Natural killer cell (primary cell): ENCODE measurements around the gene RAMP1. TPM values are rescaled to one million over a fixed set of nuclear protein-coding genes. Genes with fewer than 3 reads are reported as not detected.

ENCODE experiments used
- ATAC-seq, 3 donors: fragments of 150-1000 bp in 2 of 3; fragments of 200-7000 bp in 1 of 3; cut with Tn5 transposase; 1 replicate in 1 of 3; 2 replicates in 2 of 3; pipeline ENCODE4 v1.10.0; 2021; ENCODE audit warnings: mild to moderate bottlenecking in 2 of 3, moderate library complexity in 2 of 3
- DNase-seq, 2 donors: peaks; one replicate each; pipeline versions ENCODE4 v3.0.0 to v3.0.0-alpha.2; 2013 to 2021; ENCODE audit warnings: mixed read lengths in 1 of 2
- H3K27ac ChIP-seq: one replicate; pipeline ENCODE4 v1.5.1; 2013; ENCODE audit warnings: mild to moderate bottlenecking, low read length
- H3K27me3 ChIP-seq: one replicate; pipeline ENCODE4 v1.6.1; 2013; ENCODE audit warnings: low read length; ENCODE audit not compliant: control insufficient read depth, insufficient read depth
- H3K36me3 ChIP-seq: one replicate; pipeline ENCODE4 v1.6.1; 2013; ENCODE audit warnings: low read length; ENCODE audit not compliant: control insufficient read depth, insufficient read depth
- H3K4me1 ChIP-seq: one replicate; pipeline ENCODE4 v1.6.1; 2013; ENCODE audit warnings: low read length; ENCODE audit not compliant: control insufficient read depth, insufficient read depth
- H3K4me3 ChIP-seq: one replicate; pipeline ENCODE4 v1.5.1; 2013; ENCODE audit warnings: low read length
- H3K9me3 ChIP-seq: one replicate; pipeline ENCODE4 v1.6.1; 2013; ENCODE audit warnings: low read length; ENCODE audit not compliant: control insufficient read depth, insufficient read depth
- H3K27ac Mint-ChIP-seq, 2 donors: one replicate each; pipeline ENCODE4 v1.8.0; 2022; ENCODE audit warnings: mild to moderate bottlenecking in 2 of 2, mixed read lengths in 2 of 2, moderate library complexity in 1 of 2
- H3K27me3 Mint-ChIP-seq, 2 donors: one replicate each; pipeline ENCODE4 v1.8.0; 2022; ENCODE audit warnings: low read depth in 2 of 2, mixed read lengths in 2 of 2
- H3K36me3 Mint-ChIP-seq: one replicate; pipeline ENCODE4 v1.8.0; 2022; ENCODE audit warnings: mixed read lengths
- H3K4me1 Mint-ChIP-seq, 2 donors: one replicate each; pipeline ENCODE4 v1.8.0; 2022; ENCODE audit warnings: mixed read lengths in 2 of 2
- H3K4me3 Mint-ChIP-seq: one replicate; pipeline ENCODE4 v1.8.0; 2022; ENCODE audit warnings: mild to moderate bottlenecking, moderate library complexity, mixed read lengths
- H3K9me3 Mint-ChIP-seq, 2 donors: one replicate each; pipeline ENCODE4 v1.8.0; 2022; ENCODE audit warnings: mixed read lengths in 2 of 2
- WGBS: methylation state at CpG from one replicate; pipeline ENCODE4 v1.1.7; 2013; ENCODE audit warnings: missing lambda C conversion rate; ENCODE audit not compliant: insufficient coverage; 5-methylcytosine and 5-hydroxymethylcytosine counted together
- intact Hi-C: fragments of 100-400 bp; cut with micrococcal nuclease; formaldehyde crosslinking; loops from one replicate; pipeline ENCODE4 v1.14.2; 2022
- total RNA-seq, 4 donors: library from RNA; stranded (reverse); fragments of 120-200 nt in 1 of 4; gene quantifications; one replicate each; pipeline versions ENCODE4 v1.2.3 to v1.2.4, GENCODE V29; 2013 to 2022
- TF ChIP-seq, protein P1 (sequence below): fragments of 200-600 bp; IDR thresholded peaks from one replicate; pipeline ENCODE4 v1.8.0; 2022; ENCODE audit warnings: antibody characterized with exemption

The RAMP1 gene
- total RNA-seq, 3 donors from 2014 or later (not counting 1 experiment from before 2014, with no cell fraction given), result 3.9 to 11.0 (median 4.9) TPM

DNA sequence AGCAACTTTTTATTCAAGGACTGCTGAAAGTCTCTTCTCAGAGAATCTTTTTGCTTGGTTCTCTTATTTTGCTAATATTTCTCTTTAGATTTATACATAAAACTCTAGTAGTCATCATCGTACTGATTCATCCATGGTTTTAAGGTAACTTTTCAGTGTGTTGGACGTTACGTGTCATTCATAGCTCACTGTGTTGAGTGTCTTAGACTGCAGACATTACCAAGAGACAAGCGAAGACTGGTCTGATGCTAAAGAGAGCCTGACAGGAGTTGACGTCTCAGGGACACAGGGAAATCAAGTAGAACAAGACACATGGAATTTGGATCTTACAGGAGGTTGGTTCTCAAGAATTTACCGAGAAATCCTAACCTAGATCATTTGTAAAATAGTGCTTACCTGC lies 35.3 kb upstream of the RAMP1 start:
- DNase-seq (no peak), ATAC-seq (no peak)
- Histone ChIP-seq H3K27ac (no peak overlapping the region), H3K4me3 (no peak overlapping the region), H3K9me3 (no peaks in the 10 kb centered on the region), H3K4me1 (no peaks in the 10 kb centered on the region), H3K27me3 (no peaks in the 10 kb centered on the region), H3K36me3 (no peaks in the 10 kb centered on the region)
- H3K27me3 Mint-ChIP-seq, result no peaks in the 10 kb centered on the region
- no peaks in the 10 kb centered on the region for H3K9me3 Mint-ChIP-seq
- TF ChIP-seq, protein P1, sequence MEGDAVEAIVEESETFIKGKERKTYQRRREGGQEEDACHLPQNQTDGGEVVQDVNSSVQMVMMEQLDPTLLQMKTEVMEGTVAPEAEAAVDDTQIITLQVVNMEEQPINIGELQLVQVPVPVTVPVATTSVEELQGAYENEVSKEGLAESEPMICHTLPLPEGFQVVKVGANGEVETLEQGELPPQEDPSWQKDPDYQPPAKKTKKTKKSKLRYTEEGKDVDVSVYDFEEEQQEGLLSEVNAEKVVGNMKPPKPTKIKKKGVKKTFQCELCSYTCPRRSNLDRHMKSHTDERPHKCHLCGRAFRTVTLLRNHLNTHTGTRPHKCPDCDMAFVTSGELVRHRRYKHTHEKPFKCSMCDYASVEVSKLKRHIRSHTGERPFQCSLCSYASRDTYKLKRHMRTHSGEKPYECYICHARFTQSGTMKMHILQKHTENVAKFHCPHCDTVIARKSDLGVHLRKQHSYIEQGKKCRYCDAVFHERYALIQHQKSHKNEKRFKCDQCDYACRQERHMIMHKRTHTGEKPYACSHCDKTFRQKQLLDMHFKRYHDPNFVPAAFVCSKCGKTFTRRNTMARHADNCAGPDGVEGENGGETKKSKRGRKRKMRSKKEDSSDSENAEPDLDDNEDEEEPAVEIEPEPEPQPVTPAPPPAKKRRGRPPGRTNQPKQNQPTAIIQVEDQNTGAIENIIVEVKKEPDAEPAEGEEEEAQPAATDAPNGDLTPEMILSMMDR, result no peak
- intact Hi-C loops, result no loop called here
- no peaks in the 10 kb centered on the region for H3K4me1 Mint-ChIP-seq
- 89% methylated on average over 6 of the region's 6 CpGs for WGBS
- H3K27ac Mint-ChIP-seq, result no peak overlapping the region
- H3K4me3 Mint-ChIP-seq, result no peak overlapping the region
- no peaks in the 10 kb centered on the region for H3K36me3 Mint-ChIP-seq

DNA sequence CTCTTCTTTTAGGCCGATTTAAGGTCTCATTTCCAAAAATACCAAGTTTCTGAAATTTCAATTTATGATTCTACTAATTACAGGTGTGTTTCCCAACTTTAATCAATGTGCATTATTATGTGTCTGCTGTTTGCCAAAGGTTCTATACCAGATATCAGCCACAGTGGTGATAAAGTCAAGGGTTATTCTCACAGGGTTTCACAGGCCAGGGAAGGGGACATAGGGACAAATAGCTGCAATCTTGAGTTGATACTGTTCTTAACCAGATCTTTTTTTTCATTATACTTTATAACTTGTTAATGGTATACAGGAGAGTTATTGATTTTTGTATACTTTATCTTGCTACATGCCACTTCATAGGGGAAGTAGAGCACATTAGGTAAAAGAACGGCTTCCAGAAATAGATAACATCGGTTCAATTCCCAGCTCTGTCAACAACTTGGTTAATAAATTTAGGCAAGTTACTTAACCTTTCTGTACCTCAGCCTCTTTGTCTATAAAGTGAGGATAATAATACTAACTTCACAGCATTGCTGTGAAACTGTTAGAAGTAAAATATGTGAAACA lies 31.9 kb upstream of the RAMP1 start:
- Mint-ChIP-seq H3K4me1 (no peaks in the 10 kb centered on the region), H3K9me3 (no peaks in the 10 kb centered on the region), H3K27me3 (peaks cover 0 to 6% of the 10 kb centered on the region in 2 donors), H3K27ac (no peak overlapping the region), H3K4me3 (no peak overlapping the region), H3K36me3 (no peaks in the 10 kb centered on the region)
- Histone ChIP-seq H3K36me3 (no peaks in the 10 kb centered on the region), H3K9me3 (no peaks in the 10 kb centered on the region), H3K4me1 (no peaks in the 10 kb centered on the region), H3K27me3 (no peaks in the 10 kb centered on the region), H3K27ac (no peak overlapping the region), H3K4me3 (no peak overlapping the region)
- TF ChIP-seq, protein P1, result no peak
- no peak for ATAC-seq
- DNase-seq, result no peak
- 100% methylated on average over 1 of the region's 3 CpGs for WGBS
- intact Hi-C loops, result no loop called here

DNA sequence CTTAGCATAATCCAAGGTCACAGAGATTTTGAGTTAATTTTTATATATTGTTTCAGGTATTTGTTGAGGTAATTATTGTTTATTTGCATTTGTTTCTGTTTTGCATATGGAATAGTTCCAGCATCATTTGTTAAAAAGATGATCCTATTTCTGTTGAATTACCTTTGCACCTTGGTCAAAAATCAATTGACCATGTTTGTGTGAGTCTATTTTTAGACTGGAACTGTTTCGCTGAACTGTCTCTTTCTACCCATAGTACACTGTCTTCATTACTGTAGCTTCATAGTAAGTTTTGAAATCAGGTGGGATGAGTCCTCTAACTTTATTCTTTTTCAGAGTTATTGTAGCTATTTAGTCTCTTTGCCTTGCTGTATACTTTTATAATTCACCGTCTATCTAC lies 28.9 kb upstream of the RAMP1 start:
- no peaks in the 10 kb centered on the region for H3K9me3 Mint-ChIP-seq
- Histone ChIP-seq H3K27ac (no peak overlapping the region), H3K36me3 (no peaks in the 10 kb centered on the region), H3K9me3 (no peaks in the 10 kb centered on the region), H3K4me3 (no peak overlapping the region), H3K27me3 (no peaks in the 10 kb centered on the region), H3K4me1 (no peaks in the 10 kb centered on the region)
- intact Hi-C loops, result no loop called here
- peaks cover 0 to 6% of the 10 kb centered on the region in 2 donors for H3K27me3 Mint-ChIP-seq
- no peaks in the 10 kb centered on the region for H3K36me3 Mint-ChIP-seq
- H3K27ac Mint-ChIP-seq, result no peak overlapping the region
- H3K4me1 Mint-ChIP-seq, result no peaks in the 10 kb centered on the region
- DNase-seq, result no peak
- no peak for ATAC-seq
- WGBS, result no CpG with 5 or more reads among the region's 2 CpGs
- TF ChIP-seq, protein P1, result no peak
- H3K4me3 Mint-ChIP-seq, result no peak overlapping the region

DNA sequence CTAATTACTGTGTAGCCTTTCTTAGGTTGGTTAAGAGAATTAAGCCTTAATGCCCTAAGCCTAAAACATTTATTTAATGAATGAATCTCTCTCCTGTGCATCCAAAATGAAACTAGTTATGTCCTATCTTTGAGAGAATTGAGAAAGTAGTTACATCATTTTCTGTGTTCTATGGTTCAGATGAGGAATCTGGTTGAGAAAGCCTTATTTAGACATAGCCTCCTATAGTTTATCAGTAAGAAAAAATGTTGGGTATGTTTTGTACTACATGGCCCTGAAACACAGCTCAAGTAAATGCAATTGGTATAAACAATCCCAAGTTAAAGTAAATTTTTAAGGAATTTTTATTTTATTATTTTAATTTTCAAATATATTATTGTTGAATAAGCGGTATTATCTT lies 25.9 kb upstream of the RAMP1 start:
- no peaks in the 10 kb centered on the region for H3K36me3 Mint-ChIP-seq
- no peak overlapping the region for H3K4me3 Mint-ChIP-seq

More for the DNA sequence above, 25.9 kb upstream of the RAMP1 start:
- H3K36me3 ChIP-seq, result no peaks in the 10 kb centered on the region
- TF ChIP-seq, protein P1, result no peak
- no peaks in the 10 kb centered on the region for H3K4me1 ChIP-seq
- no peak overlapping the region for H3K27ac ChIP-seq
- no CpG with 5 or more reads among the region's 1 CpG for WGBS
- DNase-seq (no peak), ATAC-seq (no peak)
- intact Hi-C loops, result no loop called here
- Mint-ChIP-seq H3K27me3 (peaks cover 0 to 6% of the 10 kb centered on the region in 2 donors), H3K4me1 (no peaks in the 10 kb centered on the region), H3K9me3 (no peaks in the 10 kb centered on the region), H3K27ac (no peak overlapping the region)
- H3K9me3 ChIP-seq, result no peaks in the 10 kb centered on the region
- no peaks in the 10 kb centered on the region for H3K27me3 ChIP-seq
- H3K4me3 ChIP-seq, result no peak overlapping the region
